Measurements from ENCODE around the gene KLF7. TPM values are rescaled to one million over a fixed set of nuclear protein-coding genes. Genes with fewer than 3 reads are reported as not detected.

The KLF7 gene
- total RNA-seq, 2 experiments from 2014 or later, result 90.1 to 96.9 TPM

DNA sequence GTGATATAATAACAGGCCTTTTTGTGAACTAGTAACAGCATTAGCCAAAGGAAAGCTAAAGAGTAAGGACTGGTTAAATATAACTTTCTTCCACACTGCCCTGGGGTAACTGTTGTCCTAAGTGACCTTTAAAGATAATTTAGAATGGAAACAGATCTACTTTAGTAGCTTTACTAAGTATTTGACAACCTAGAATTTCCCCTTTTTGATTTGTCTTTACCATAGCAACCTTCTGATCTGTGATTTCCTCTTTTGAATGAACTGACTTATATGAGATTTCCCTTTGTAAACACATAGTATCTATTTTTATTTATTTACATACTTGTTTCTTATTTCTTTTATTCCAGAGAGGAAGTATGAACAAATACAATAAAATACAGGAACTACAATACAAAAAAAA, 10.5 kb upstream of the KLF7 start:
- no peak for ATAC-seq (ENCODE audit: poor library complexity)
- Histone ChIP-seq H3K36me3 (ENCODE audit: insufficient read depth, low read length) (no peaks in the 10 kb centered on the region), H3K4me1 (ENCODE audit: insufficient read depth, low read length) (no peaks in the 10 kb centered on the region), H3K9me3 (ENCODE audit: control insufficient read depth in 1 of 2, insufficient read depth in 1 of 2, low read length in 2 of 2) (no peaks in the 10 kb centered on the region), H3K4me3 (ENCODE audit: low read length) (no peak overlapping the region), H3K27ac (ENCODE audit: low read depth in 1 of 2, low read length in 2 of 2) (no peak overlapping the region), H3K27me3 (ENCODE audit: control insufficient read depth in 1 of 2, insufficient read depth in 2 of 2, low read length in 2 of 2) (no peaks in the 10 kb centered on the region)
- H3K4me1 Mint-ChIP-seq (ENCODE audit: low read depth), result no peaks in the 10 kb centered on the region
- DNase-seq, result no peak
- ChIA-PET CTCF (interaction anchor here (1.6 kb wide), 1 partner anchor 9 kb away, joined by 4 read pairs; no protein-coding TSS in a partner anchor), POLR2A (interaction anchor here (1.0 to 2.7 kb wide), 2 partner anchors 10 to 87 kb away, joined by 3 to 18 read pairs; partner anchors contain the start of gene KLF7)
- no peaks in the 10 kb centered on the region for H3K9me3 Mint-ChIP-seq
- intact Hi-C loops (cut with DNase I, micrococcal nuclease), result no loop called here
- H3K27ac Mint-ChIP-seq, result no peak overlapping the region
- no peaks in the 10 kb centered on the region for H3K36me3 Mint-ChIP-seq (ENCODE audit: low read depth)
- TF ChIP-seq, protein P1, sequence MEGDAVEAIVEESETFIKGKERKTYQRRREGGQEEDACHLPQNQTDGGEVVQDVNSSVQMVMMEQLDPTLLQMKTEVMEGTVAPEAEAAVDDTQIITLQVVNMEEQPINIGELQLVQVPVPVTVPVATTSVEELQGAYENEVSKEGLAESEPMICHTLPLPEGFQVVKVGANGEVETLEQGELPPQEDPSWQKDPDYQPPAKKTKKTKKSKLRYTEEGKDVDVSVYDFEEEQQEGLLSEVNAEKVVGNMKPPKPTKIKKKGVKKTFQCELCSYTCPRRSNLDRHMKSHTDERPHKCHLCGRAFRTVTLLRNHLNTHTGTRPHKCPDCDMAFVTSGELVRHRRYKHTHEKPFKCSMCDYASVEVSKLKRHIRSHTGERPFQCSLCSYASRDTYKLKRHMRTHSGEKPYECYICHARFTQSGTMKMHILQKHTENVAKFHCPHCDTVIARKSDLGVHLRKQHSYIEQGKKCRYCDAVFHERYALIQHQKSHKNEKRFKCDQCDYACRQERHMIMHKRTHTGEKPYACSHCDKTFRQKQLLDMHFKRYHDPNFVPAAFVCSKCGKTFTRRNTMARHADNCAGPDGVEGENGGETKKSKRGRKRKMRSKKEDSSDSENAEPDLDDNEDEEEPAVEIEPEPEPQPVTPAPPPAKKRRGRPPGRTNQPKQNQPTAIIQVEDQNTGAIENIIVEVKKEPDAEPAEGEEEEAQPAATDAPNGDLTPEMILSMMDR (IDR thresholded peaks at IDR 0.05), result no peak
- no peak overlapping the region for H3K4me3 Mint-ChIP-seq
- no peaks in the 10 kb centered on the region for H3K27me3 Mint-ChIP-seq

DNA sequence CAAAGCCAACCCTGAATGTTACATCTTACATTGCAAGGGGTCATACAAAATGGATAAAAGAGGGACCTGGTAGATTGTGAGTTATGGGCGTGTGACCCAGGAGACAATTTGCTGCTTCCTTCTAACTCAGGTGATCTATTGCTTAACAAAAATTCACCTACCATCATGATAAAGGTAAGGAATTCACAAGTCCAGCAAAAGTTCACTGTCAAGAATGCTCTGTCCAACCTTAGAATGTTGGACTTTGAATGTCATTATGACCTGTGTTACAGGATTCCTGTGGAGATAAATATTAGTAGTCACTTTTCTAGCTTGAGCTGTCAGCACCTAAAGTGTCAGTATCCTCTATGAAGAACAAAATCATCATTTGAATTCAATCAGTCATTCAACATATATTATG, 7.9 kb upstream of the KLF7 start:
- no peaks in the 10 kb centered on the region for H3K27me3 ChIP-seq (ENCODE audit: control insufficient read depth in 1 of 2, insufficient read depth in 2 of 2, low read length in 2 of 2)
- no peaks in the 10 kb centered on the region for H3K9me3 Mint-ChIP-seq
- H3K4me1 ChIP-seq (ENCODE audit: insufficient read depth, low read length), result no peaks in the 10 kb centered on the region
- ChIA-PET POLR2A (interaction anchor here (0.6 kb wide), 1 partner anchor 484 kb away, joined by 3 read pairs; no protein-coding TSS in a partner anchor), CTCF (no interaction called here)
- no peaks in the 10 kb centered on the region for H3K9me3 ChIP-seq (ENCODE audit: control insufficient read depth in 1 of 2, insufficient read depth in 1 of 2, low read length in 2 of 2)
- intact Hi-C loops (cut with DNase I, micrococcal nuclease), result no loop called here
- no peak overlapping the region for H3K4me3 Mint-ChIP-seq
- DNase-seq (no peak), ATAC-seq (ENCODE audit: poor library complexity) (no peak)
- H3K4me3 ChIP-seq (ENCODE audit: low read length), result no peak overlapping the region
- no peak overlapping the region for H3K27ac ChIP-seq (ENCODE audit: low read depth in 1 of 2, low read length in 2 of 2)
- H3K36me3 Mint-ChIP-seq (ENCODE audit: low read depth), result no peaks in the 10 kb centered on the region
- no peaks in the 10 kb centered on the region for H3K27me3 Mint-ChIP-seq
- no peaks in the 10 kb centered on the region for H3K4me1 Mint-ChIP-seq (ENCODE audit: low read depth)
- H3K27ac Mint-ChIP-seq, result no peak overlapping the region
- TF ChIP-seq, protein P1 (IDR thresholded peaks at IDR 0.05), result no peak
- no peaks in the 10 kb centered on the region for H3K36me3 ChIP-seq (ENCODE audit: insufficient read depth, low read length)

GRCh38 chr2:207167099-207167923, 1.6 kb upstream of the KLF7 start:
- Mint-ChIP-seq H3K36me3 (ENCODE audit: low read depth) (peaks cover 26% of the 10 kb centered on the region), H3K4me3 (peak overlapping the region; percentile 99), H3K27ac (peak overlapping the region; percentile 97), H3K27me3 (no peaks in the 10 kb centered on the region), H3K4me1 (ENCODE audit: low read depth) (peaks cover 40% of the 10 kb centered on the region), H3K9me3 (no peaks in the 10 kb centered on the region)
- ChIA-PET POLR2A (interaction anchor here (1.0 to 9.7 kb wide), 17 partner anchors 9 to 458 kb away, joined by 3 to 463 read pairs (median 11); partner anchors contain the start of genes CREB1 and METTL21A), CTCF (interaction anchor here (0.6 to 7.8 kb wide), 2 partner anchors 9 to 25 kb away, joined by 4 to 44 read pairs; no protein-coding TSS in a partner anchor)
- Histone ChIP-seq H3K9me3 (ENCODE audit: control insufficient read depth in 1 of 2, insufficient read depth in 1 of 2, low read length in 2 of 2) (no peaks in the 10 kb centered on the region), H3K4me1 (ENCODE audit: insufficient read depth, low read length) (peaks cover 29% of the 10 kb centered on the region), H3K27ac (ENCODE audit: low read depth in 1 of 2, low read length in 2 of 2) (peak overlapping the region; percentile 95 to 99), H3K36me3 (ENCODE audit: insufficient read depth, low read length) (no peaks in the 10 kb centered on the region), H3K4me3 (ENCODE audit: low read length) (peak overlapping the region; percentile 71), H3K27me3 (ENCODE audit: control insufficient read depth in 1 of 2, insufficient read depth in 2 of 2, low read length in 2 of 2) (no peaks in the 10 kb centered on the region)
- TF ChIP-seq, protein P1 (IDR thresholded peaks at IDR 0.05), result no peak
- DNase-seq, result peak in 2 of 14 experiments; percentile 39 to 53
- ATAC-seq (ENCODE audit: poor library complexity), result no peak
- intact Hi-C loops (cut with DNase I, micrococcal nuclease), result loop anchor here (2.0 to 10.0 kb wide), 9 partner anchors 35 to 1085 kb away; partner anchors contain the start of genes CCNYL1 (in 1 of the 2), CREB1 (in 1 of the 2) and INO80D (in 1 of the 2)
